GM19240 (cell line): ENCODE measurements around the gene EFTUD2.
"Not testable (repeated sequence)": the region's sequence is repeated elsewhere in the genome, so short reads cannot be mapped to it uniquely, and the experiment has no call there.

Experiments
- DNase-seq: peaks from one replicate; pipeline ENCODE4 v3.0.0; 2011; ENCODE audit warnings: low spot score; ENCODE audit not compliant: insufficient read length

EFTUD2 gene

GRCh38 chr17:44808656-44809388, 90.4 kb downstream of the EFTUD2 start:
- not testable (repeated sequence) for DNase-seq

- no peak for DNase-seq
Observed at GRCh38 chr17:44808156-44808555, 91.1 kb downstream of the EFTUD2 start.

GRCh38 chr17:44807817-44808155, 91.5 kb downstream of the EFTUD2 start:
- no peak for DNase-seq

GRCh38 chr17:44807093-44807816, 92.0 kb downstream of the EFTUD2 start:
- DNase-seq = no peak

- DNase-seq = no peak
Observed at GRCh38 chr17:44804302-44805089, 94.7 kb downstream of the EFTUD2 start.

- DNase-seq = no peak
Observed at GRCh38 chr17:44801880-44802279, 97.4 kb downstream of the EFTUD2 start.
